Vagina (tissue), 2 donors: ENCODE data around the gene PIP4K2A. TPM values are rescaled to one million over a fixed set of nuclear protein-coding genes. Genes with fewer than 3 reads are reported as not detected.

Source experiments
- DNase-seq, 2 donors: peaks; one replicate each; pipeline ENCODE4 v3.0.0-alpha.2; 2017; ENCODE audit errors: extremely low spot score in 2 of 2
- H3K27ac ChIP-seq: fragments of 200-600 bp; sonication (generic); one replicate; pipeline ENCODE4 v1.5.1; 2019
- H3K27me3 ChIP-seq: fragments of 200-600 bp; sonication (generic); one replicate; pipeline ENCODE4 v1.5.1; 2019
- H3K36me3 ChIP-seq, 2 donors: fragments of 200-600 bp; sonication (generic); one replicate each; pipeline ENCODE4 v1.5.1; 2017 to 2019
- H3K4me1 ChIP-seq: fragments of 200-600 bp; sonication (generic); one replicate; pipeline ENCODE4 v1.5.1; 2019
- H3K4me3 ChIP-seq, 2 donors: fragments of 200-600 bp; sonication (generic); 1 replicate in 1 of 2; 2 replicates in 1 of 2; pipeline ENCODE4 v1.5.1; 2016 to 2019
- H3K9me3 ChIP-seq: fragments of 200-600 bp; sonication (generic); one replicate; pipeline ENCODE4 v1.5.1; 2019
- CTCF ChIP-seq, 3 experiments: fragments of 450-650 bp in 2 of 3; fragments of 200-600 bp in 1 of 3; sonication (generic) in 1 of 3; IDR thresholded peaks; one replicate each; pipeline ENCODE4 v1.5.1; 2017 to 2019; ENCODE audit warnings: antibody characterized with exemption in 3 of 3, mild to moderate bottlenecking in 2 of 3, moderate library complexity in 2 of 3
- POLR2A ChIP-seq, 2 donors: fragments of 450-650 bp; IDR thresholded peaks; one replicate each; pipeline ENCODE4 v1.6.1; 2017; ENCODE audit warnings: antibody characterized with exemption in 2 of 2, mild to moderate bottlenecking in 2 of 2, moderate library complexity in 2 of 2
- POLR2AphosphoS5 ChIP-seq, 2 donors: sonication (generic); formaldehyde crosslinking; IDR thresholded peaks; one replicate each; pipeline ENCODE4 v1.9.0; 2017; ENCODE audit warnings: antibody characterized with exemption in 2 of 2, mild to moderate bottlenecking in 2 of 2, low read depth in 1 of 2; ENCODE audit not compliant: insufficient read depth in 1 of 2
- intact Hi-C: fragments of 100-400 bp; cut with DNase I; formaldehyde crosslinking; loops from one replicate; pipeline ENCODE4 v1.15.1; 2023
- total RNA-seq: library from RNA; depleted of rRNA; stranded (reverse); fragments of >200 nt; gene quantifications from one replicate; pipeline ENCODE4 v1.2.3, GENCODE V29; 2016

PIP4K2A gene
- total RNA-seq, 1 donor from 2014 or later, result 20.6 TPM

- TF ChIP-seq POLR2A (IDR thresholded peaks at IDR 0.05), result no peak
- TF ChIP-seq POLR2AphosphoS5 (IDR thresholded peaks at IDR 0.05; ENCODE audit: insufficient read depth in 1 of 2, low read depth in 1 of 2), result no peak
- no peak for TF ChIP-seq CTCF (IDR thresholded peaks at IDR 0.05)
- H3K36me3 ChIP-seq, result no peaks in the 10 kb centered on the region
- H3K27me3 ChIP-seq, result no peaks in the 10 kb centered on the region
- H3K27ac ChIP-seq, result no peak overlapping the region
- peaks cover 40% of the 10 kb centered on the region for H3K4me1 ChIP-seq
- H3K4me3 ChIP-seq, result no peak overlapping the region
- H3K9me3 ChIP-seq, result no peaks in the 10 kb centered on the region
- no peak for DNase-seq
- intact Hi-C loops, result no loop called here
Observed at GRCh38 chr10:22677333-22677732, 37.0 kb downstream of the PIP4K2A start.

GRCh38 chr10:22676435-22676834 is 37.9 kb downstream of the PIP4K2A start:
- no peak for TF ChIP-seq POLR2A (IDR thresholded peaks at IDR 0.05)
- TF ChIP-seq POLR2AphosphoS5 (IDR thresholded peaks at IDR 0.05; ENCODE audit: insufficient read depth in 1 of 2, low read depth in 1 of 2), result no peak
- TF ChIP-seq CTCF (IDR thresholded peaks at IDR 0.05), result no peak
- no peak overlapping the region for H3K4me3 ChIP-seq
- H3K36me3 ChIP-seq, result no peaks in the 10 kb centered on the region
- H3K4me1 ChIP-seq, result peaks cover 38% of the 10 kb centered on the region
- no peaks in the 10 kb centered on the region for H3K9me3 ChIP-seq
- H3K27ac ChIP-seq, result no peak overlapping the region
- DNase-seq, result no peak
- intact Hi-C loops, result no loop called here
- no peaks in the 10 kb centered on the region for H3K27me3 ChIP-seq

- H3K4me3 ChIP-seq, result no peak overlapping the region
- DNase-seq, result no peak
- intact Hi-C loops, result no loop called here
Observed at GRCh38 chr10:22674573-22674930, 39.8 kb downstream of the PIP4K2A start.

GRCh38 chr10:22673785-22674572 is 40.4 kb downstream of the PIP4K2A start:
- TF ChIP-seq POLR2A (IDR thresholded peaks at IDR 0.05) (no peak), POLR2AphosphoS5 (IDR thresholded peaks at IDR 0.05; ENCODE audit: insufficient read depth in 1 of 2, low read depth in 1 of 2) (no peak), CTCF (IDR thresholded peaks at IDR 0.05) (no peak)
- Histone ChIP-seq H3K9me3 (no peaks in the 10 kb centered on the region), H3K27me3 (no peaks in the 10 kb centered on the region), H3K36me3 (no peaks in the 10 kb centered on the region), H3K4me3 (no peak overlapping the region), H3K27ac (no peak overlapping the region), H3K4me1 (peaks cover 44% of the 10 kb centered on the region)
- DNase-seq, result no peak
- intact Hi-C loops, result no loop called here

More at GRCh38 chr10:22674573-22674930, 39.8 kb downstream of the PIP4K2A start:
- TF ChIP-seq POLR2A (IDR thresholded peaks at IDR 0.05), result no peak
- TF ChIP-seq CTCF (IDR thresholded peaks at IDR 0.05), result no peak
- no peak for TF ChIP-seq POLR2AphosphoS5 (IDR thresholded peaks at IDR 0.05; ENCODE audit: insufficient read depth in 1 of 2, low read depth in 1 of 2)
- no peak overlapping the region for H3K27ac ChIP-seq
- H3K36me3 ChIP-seq, result no peaks in the 10 kb centered on the region
- peaks cover 40% of the 10 kb centered on the region for H3K4me1 ChIP-seq
- H3K9me3 ChIP-seq, result no peaks in the 10 kb centered on the region
- no peaks in the 10 kb centered on the region for H3K27me3 ChIP-seq

GRCh38 chr10:22673091-22673392 is 41.3 kb downstream of the PIP4K2A start:
- Histone ChIP-seq H3K9me3 (no peaks in the 10 kb centered on the region), H3K4me1 (peaks cover 44% of the 10 kb centered on the region), H3K27ac (no peak overlapping the region), H3K36me3 (no peaks in the 10 kb centered on the region), H3K27me3 (no peaks in the 10 kb centered on the region), H3K4me3 (no peak overlapping the region)
- intact Hi-C loops, result no loop called here
- no peak for TF ChIP-seq POLR2A (IDR thresholded peaks at IDR 0.05)
- no peak for TF ChIP-seq CTCF (IDR thresholded peaks at IDR 0.05)
- no peak for TF ChIP-seq POLR2AphosphoS5 (IDR thresholded peaks at IDR 0.05; ENCODE audit: insufficient read depth in 1 of 2, low read depth in 1 of 2)
- DNase-seq, result no peak
